ENCODE measurements around the gene CPD. TPM values are rescaled to one million over a fixed set of nuclear protein-coding genes. Genes with fewer than 3 reads are reported as not detected.
A peak's percentile ranks its signal among the peaks of the same experiment; 100 is the strongest.

The CPD gene
- total and polyA plus RNA-seq, 2 of the 13 experiments (the other 11 are each of a cell fraction or from before 2014, with no cell fraction given), result 46.1 to 72.3 TPM

DNA sequence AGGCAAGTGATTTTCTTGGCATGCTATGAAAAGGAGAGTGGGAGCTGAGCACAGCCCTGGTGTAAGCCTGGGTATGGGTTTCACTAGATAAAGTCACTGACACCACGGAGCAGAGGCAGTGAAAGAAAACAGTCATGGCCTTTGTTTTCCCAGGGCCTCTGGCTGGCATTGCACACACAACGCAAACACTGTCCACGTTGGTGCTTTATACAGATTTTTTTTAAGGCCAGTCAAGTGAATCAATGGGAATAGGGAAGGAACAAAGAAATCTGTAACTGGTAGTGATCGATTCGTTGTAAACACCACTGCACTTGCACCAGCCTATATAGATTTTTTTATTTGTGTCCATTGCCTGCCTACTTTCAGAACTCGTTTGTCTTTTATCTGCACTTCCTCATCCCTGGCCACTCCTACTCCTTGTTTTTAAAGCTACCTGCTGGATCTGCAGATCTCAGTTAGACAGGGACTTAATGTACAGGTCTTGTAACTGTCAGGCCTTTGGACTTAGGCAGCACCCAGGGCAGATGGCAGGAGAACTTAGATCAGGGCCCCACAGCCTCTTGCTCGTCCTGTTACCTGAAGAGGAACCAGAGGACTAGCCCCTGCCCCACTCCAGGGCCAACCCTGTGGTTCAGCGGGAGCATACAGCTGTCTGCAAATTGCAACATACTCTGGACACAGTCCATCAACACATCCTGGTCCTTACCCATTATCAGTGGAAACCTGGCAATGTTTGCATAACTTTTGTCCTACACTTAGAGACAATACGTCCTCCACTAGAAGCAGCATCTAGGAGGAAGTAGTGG lies 34.2 kb upstream of the CPD start (continued):
- peak; percentile 91 for TF ChIP-seq GFI1 (CRISPR knock-in tag; IDR thresholded peaks at IDR 0.05; ENCODE audit: borderline replicate concordance)
- TF ChIP-seq FOSL1 (CRISPR knock-in tag; IDR thresholded peaks at IDR 0.05; ENCODE audit: borderline replicate concordance), result no peak
- no peak for TF ChIP-seq GATAD1 (CRISPR knock-in tag; IDR thresholded peaks at IDR 0.05)
- TF ChIP-seq, protein P1, sequence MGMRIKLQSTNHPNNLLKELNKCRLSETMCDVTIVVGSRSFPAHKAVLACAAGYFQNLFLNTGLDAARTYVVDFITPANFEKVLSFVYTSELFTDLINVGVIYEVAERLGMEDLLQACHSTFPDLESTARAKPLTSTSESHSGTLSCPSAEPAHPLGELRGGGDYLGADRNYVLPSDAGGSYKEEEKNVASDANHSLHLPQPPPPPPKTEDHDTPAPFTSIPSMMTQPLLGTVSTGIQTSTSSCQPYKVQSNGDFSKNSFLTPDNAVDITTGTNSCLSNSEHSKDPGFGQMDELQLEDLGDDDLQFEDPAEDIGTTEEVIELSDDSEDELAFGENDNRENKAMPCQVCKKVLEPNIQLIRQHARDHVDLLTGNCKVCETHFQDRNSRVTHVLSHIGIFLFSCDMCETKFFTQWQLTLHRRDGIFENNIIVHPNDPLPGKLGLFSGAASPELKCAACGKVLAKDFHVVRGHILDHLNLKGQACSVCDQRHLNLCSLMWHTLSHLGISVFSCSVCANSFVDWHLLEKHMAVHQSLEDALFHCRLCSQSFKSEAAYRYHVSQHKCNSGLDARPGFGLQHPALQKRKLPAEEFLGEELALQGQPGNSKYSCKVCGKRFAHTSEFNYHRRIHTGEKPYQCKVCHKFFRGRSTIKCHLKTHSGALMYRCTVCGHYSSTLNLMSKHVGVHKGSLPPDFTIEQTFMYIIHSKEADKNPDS (CRISPR knock-in tag; IDR thresholded peaks at IDR 0.05), result peak; percentile 94; the same call in 1 of the 2 replicates
- TF ChIP-seq PHF5A (CRISPR knock-in tag; IDR thresholded peaks at IDR 0.05; ENCODE audit: low read depth, unreplicated experiment), result no peak
- TF ChIP-seq ETV6 (CRISPR knock-in tag; conservative IDR thresholded peaks at IDR 0.05), result 0 out of 2 replicates have a peak, but pooled peaks have one; percentile 58
- no peak for TF ChIP-seq ISX (CRISPR knock-in tag; conservative IDR thresholded peaks at IDR 0.05)
- TF ChIP-seq SKI (IDR thresholded peaks at IDR 0.05; ENCODE audit: partially characterized antibody), result peak; percentile 83
- TF ChIP-seq ZNF20 (CRISPR knock-in tag; IDR thresholded peaks at IDR 0.05), result no peak
- TF ChIP-seq, protein P2, sequence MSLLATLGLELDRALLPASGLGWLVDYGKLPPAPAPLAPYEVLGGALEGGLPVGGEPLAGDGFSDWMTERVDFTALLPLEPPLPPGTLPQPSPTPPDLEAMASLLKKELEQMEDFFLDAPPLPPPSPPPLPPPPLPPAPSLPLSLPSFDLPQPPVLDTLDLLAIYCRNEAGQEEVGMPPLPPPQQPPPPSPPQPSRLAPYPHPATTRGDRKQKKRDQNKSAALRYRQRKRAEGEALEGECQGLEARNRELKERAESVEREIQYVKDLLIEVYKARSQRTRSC (CRISPR knock-in tag; IDR thresholded peaks at IDR 0.05; ENCODE audit: low read depth), result no peak
- TF ChIP-seq ZNF30 (CRISPR knock-in tag; IDR thresholded peaks at IDR 0.05), result no peak
- TF ChIP-seq, protein P3, sequence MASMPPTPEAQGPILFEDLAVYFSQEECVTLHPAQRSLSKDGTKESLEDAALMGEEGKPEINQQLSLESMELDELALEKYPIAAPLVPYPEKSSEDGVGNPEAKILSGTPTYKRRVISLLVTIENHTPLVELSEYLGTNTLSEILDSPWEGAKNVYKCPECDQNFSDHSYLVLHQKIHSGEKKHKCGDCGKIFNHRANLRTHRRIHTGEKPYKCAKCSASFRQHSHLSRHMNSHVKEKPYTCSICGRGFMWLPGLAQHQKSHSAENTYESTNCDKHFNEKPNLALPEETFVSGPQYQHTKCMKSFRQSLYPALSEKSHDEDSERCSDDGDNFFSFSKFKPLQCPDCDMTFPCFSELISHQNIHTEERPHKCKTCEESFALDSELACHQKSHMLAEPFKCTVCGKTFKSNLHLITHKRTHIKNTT (CRISPR knock-in tag; IDR thresholded peaks at IDR 0.05), result no peak
- TF ChIP-seq ZBTB7A (CRISPR knock-in tag; IDR thresholded peaks at IDR 0.05), result peak; percentile 72; the same call in 1 of the 2 replicates
- peak; percentile 91 for TF ChIP-seq SAP130 (CRISPR knock-in tag; IDR thresholded peaks at IDR 0.05; ENCODE audit: low read depth)
- peak; percentile 89; the same call in 1 of the 2 replicates for TF ChIP-seq MBD4 (IDR thresholded peaks at IDR 0.05; ENCODE audit: borderline replicate concordance, low read length)
- no peak for TF ChIP-seq PCBP1 (IDR thresholded peaks at IDR 0.05; ENCODE audit: borderline replicate concordance, low read depth, low read length)
- no peak; the same call in 1 of the 2 replicates for TF ChIP-seq ZZZ3 (CRISPR knock-in tag; IDR thresholded peaks at IDR 0.05; ENCODE audit: borderline replicate concordance)
- TF ChIP-seq, protein P4, sequence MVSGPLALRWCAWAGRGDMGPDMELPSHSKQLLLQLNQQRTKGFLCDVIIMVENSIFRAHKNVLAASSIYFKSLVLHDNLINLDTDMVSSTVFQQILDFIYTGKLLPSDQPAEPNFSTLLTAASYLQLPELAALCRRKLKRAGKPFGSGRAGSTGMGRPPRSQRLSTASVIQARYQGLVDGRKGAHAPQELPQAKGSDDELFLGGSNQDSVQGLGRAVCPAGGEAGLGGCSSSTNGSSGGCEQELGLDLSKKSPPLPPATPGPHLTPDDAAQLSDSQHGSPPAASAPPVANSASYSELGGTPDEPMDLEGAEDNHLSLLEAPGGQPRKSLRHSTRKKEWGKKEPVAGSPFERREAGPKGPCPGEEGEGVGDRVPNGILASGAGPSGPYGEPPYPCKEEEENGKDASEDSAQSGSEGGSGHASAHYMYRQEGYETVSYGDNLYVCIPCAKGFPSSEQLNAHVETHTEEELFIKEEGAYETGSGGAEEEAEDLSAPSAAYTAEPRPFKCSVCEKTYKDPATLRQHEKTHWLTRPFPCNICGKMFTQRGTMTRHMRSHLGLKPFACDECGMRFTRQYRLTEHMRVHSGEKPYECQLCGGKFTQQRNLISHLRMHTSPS (CRISPR knock-in tag; IDR thresholded peaks at IDR 0.05; ENCODE audit: low read depth), result peak; percentile 83
- no peak; the same call in 1 of the 2 replicates for TF ChIP-seq MAZ (IDR thresholded peaks at IDR 0.05; ENCODE audit: borderline replicate concordance, low read depth, low read length)
- no peak for TF ChIP-seq MAZ (CRISPR knock-in tag; IDR thresholded peaks at IDR 0.05; ENCODE audit: low read depth)
- 0 out of 2 replicates have a peak, but pooled peaks have one; percentile 40 for TF ChIP-seq ZFP41 (CRISPR knock-in tag; IDR thresholded peaks at IDR 0.05; ENCODE audit: borderline replicate concordance)
- TF ChIP-seq ZSCAN31 (CRISPR knock-in tag; IDR thresholded peaks at IDR 0.05; ENCODE audit: low read depth), result no peak
- TF ChIP-seq ATRX (CRISPR knock-in tag; IDR thresholded peaks at IDR 0.05; ENCODE audit: borderline replicate concordance), result no peak
